ENCODE measurements around the gene DCLK1. TPM values are rescaled to one million over a fixed set of nuclear protein-coding genes. Genes with fewer than 3 reads are reported as not detected.

The DCLK1 gene
- total RNA-seq, 1 donor from 2014 or later = 36.1 TPM

DNA sequence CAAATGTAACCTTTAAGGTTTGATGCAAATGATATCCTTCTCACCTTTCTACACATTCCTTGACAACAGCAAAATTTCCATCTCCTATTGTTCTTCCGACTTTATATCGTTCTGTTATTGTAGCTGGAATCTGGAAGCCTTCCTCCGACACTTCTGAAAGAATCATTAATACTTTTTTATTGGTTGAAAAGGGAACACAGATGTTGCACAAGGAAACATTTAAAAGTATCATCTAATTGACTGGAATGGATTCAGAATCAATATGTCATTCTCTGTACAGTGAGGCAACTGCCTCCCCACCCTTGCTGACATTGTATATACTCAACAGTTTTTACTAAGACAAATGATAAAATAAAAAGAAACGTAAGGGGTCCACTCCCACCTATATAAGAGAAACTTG, 295.2 kb downstream of the DCLK1 start:
- H3K27me3 ChIP-seq = no peaks in the 10 kb centered on the region
- H3K36me3 ChIP-seq = no peaks in the 10 kb centered on the region
- H3K9me3 ChIP-seq = no peaks in the 10 kb centered on the region
- peak overlapping the region; percentile 20 for H3K27ac ChIP-seq
- intact Hi-C loops (cut with DNase I) = no loop called here
- H3K4me3 ChIP-seq = no peak overlapping the region
- no peak for DNase-seq (ENCODE audit: extremely low spot score in 2 of 2)
- TF ChIP-seq POLR2A (IDR thresholded peaks at IDR 0.05) (no peak), POLR2AphosphoS5 (IDR thresholded peaks at IDR 0.05; ENCODE audit: insufficient read depth in 1 of 2, low read depth in 1 of 2) (no peak)
- TF ChIP-seq, protein P1, sequence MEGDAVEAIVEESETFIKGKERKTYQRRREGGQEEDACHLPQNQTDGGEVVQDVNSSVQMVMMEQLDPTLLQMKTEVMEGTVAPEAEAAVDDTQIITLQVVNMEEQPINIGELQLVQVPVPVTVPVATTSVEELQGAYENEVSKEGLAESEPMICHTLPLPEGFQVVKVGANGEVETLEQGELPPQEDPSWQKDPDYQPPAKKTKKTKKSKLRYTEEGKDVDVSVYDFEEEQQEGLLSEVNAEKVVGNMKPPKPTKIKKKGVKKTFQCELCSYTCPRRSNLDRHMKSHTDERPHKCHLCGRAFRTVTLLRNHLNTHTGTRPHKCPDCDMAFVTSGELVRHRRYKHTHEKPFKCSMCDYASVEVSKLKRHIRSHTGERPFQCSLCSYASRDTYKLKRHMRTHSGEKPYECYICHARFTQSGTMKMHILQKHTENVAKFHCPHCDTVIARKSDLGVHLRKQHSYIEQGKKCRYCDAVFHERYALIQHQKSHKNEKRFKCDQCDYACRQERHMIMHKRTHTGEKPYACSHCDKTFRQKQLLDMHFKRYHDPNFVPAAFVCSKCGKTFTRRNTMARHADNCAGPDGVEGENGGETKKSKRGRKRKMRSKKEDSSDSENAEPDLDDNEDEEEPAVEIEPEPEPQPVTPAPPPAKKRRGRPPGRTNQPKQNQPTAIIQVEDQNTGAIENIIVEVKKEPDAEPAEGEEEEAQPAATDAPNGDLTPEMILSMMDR (IDR thresholded peaks at IDR 0.05) = no peak
- no peaks in the 10 kb centered on the region for H3K4me1 ChIP-seq

DNA sequence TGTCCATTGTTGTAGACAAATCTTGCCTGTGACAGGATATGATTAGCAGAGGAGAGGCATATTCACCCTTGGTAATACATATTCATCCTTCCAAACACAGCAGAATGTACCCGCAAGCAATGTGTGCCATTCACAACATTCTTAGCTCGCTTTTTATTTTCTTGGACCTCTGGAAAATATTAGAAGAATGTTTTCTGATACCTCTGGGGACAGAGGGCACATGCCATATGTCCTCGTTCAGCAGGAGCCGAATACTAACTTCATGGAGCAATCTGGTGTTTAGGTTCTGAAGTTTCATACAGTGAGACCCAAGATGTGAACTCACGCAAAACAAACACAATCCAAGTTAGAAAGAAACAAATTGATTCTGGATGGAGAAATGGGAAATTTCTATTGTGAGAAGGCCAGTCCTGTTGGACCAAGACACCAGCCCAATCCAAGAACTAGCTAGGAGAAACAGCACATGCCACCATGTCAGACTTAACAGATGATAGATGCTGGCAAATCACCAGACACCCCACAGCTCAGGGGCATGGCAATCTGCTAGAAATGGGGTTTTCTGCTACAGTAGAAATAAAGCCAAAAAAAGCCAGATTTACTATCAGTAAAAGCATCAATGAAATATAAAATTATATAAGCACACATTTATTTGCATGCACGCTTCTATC, 297.4 kb downstream of the DCLK1 start:
- Histone ChIP-seq H3K9me3 (no peaks in the 10 kb centered on the region), H3K27me3 (no peaks in the 10 kb centered on the region), H3K36me3 (no peaks in the 10 kb centered on the region), H3K27ac (no peak overlapping the region), H3K4me1 (no peaks in the 10 kb centered on the region), H3K4me3 (no peak overlapping the region)
- intact Hi-C loops (cut with DNase I) = no loop called here
- TF ChIP-seq, protein P1 (IDR thresholded peaks at IDR 0.05) = no peak
- TF ChIP-seq POLR2AphosphoS5 (IDR thresholded peaks at IDR 0.05; ENCODE audit: insufficient read depth in 1 of 2, low read depth in 1 of 2) (no peak), POLR2A (IDR thresholded peaks at IDR 0.05) (no peak)
- no peak for DNase-seq (ENCODE audit: extremely low spot score in 2 of 2)

DNA sequence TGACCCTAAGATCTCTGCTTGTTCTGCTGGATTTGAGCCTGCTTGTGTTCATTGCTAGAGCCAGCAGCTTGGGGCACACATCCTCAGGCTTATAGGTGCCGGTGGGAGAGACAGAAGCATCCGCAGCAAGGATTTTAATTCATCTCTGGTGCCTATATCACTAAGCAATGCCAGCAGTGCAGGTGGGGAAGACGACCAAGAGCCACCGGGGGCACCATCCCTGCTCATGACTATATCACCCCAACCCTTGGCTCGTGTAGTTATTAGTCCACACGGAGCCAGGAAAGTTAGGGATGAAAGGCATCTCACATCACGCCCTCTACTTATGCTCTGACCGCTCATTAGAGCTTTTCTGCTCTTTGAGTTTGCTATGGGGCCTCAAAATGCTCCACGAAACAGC, 298.2 kb downstream of the DCLK1 start:
- Histone ChIP-seq H3K27me3 (no peaks in the 10 kb centered on the region), H3K36me3 (no peaks in the 10 kb centered on the region), H3K4me1 (no peaks in the 10 kb centered on the region), H3K27ac (no peak overlapping the region), H3K9me3 (no peaks in the 10 kb centered on the region), H3K4me3 (no peak overlapping the region)
- intact Hi-C loops (cut with DNase I) = no loop called here
- TF ChIP-seq, protein P1 (IDR thresholded peaks at IDR 0.05) = no peak
- TF ChIP-seq POLR2AphosphoS5 (IDR thresholded peaks at IDR 0.05; ENCODE audit: insufficient read depth in 1 of 2, low read depth in 1 of 2) (no peak), POLR2A (IDR thresholded peaks at IDR 0.05) (no peak)
- DNase-seq (ENCODE audit: extremely low spot score in 2 of 2) = no peak

DNA sequence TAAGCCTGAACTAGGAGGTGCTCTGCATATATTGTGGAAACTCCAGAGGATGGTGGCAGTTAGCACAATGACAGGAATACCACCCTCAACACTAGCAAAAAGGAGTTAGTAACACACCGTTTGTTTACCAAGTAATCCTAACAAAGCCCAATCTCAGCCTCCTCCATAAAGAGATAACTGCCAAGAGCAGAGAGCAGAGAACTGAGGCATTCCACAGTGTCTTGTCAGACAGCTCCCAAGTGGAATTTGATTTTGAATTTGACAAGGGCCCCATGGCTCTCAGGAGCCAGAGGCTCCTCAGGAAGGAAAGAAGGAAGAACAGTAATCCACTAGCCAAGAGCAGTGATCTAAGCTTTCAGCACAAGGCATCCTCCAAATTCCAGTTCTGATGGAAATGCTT, 298.6 kb downstream of the DCLK1 start:
- Histone ChIP-seq H3K27me3 (no peaks in the 10 kb centered on the region), H3K4me1 (no peaks in the 10 kb centered on the region), H3K9me3 (no peaks in the 10 kb centered on the region), H3K36me3 (no peaks in the 10 kb centered on the region), H3K27ac (no peak overlapping the region), H3K4me3 (no peak overlapping the region)
- TF ChIP-seq POLR2AphosphoS5 (IDR thresholded peaks at IDR 0.05; ENCODE audit: insufficient read depth in 1 of 2, low read depth in 1 of 2) = no peak
- no peak for DNase-seq (ENCODE audit: extremely low spot score in 2 of 2)
- intact Hi-C loops (cut with DNase I) = no loop called here

DNA sequence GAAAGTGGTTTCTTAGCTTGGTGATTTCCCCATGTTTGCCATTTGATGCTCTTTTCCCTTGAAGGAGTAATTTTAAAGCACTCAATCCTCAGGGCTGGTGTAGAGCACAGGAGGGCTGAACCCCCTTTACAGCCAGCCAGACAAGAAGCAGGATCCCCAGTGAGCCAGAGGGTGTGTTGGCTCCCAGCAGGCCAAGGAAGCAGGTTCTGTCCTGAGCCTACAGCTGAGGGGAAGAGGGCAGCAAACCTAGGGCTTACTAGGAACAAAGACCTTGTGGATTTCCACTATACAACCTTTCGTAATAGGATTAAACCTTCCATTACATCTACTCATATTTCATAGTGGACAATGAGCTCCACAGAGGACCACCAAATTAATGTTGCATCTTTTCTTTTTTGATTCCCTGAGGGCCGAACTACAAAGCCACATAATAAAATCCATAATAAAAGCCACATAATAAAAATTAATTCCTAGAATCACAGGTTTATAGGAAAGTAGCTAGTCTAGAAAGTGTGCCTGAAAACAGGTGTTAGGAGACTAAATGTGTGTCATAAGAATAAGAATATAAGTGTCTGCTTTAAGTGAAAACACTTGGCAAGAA, 300.2 kb downstream of the DCLK1 start:
- DNase-seq (ENCODE audit: extremely low spot score in 2 of 2) = no peak
- H3K27ac ChIP-seq = no peak overlapping the region
- no peaks in the 10 kb centered on the region for H3K9me3 ChIP-seq
- TF ChIP-seq, protein P1 (IDR thresholded peaks at IDR 0.05) = no peak
- TF ChIP-seq POLR2AphosphoS5 (IDR thresholded peaks at IDR 0.05; ENCODE audit: insufficient read depth in 1 of 2, low read depth in 1 of 2) = no peak
- TF ChIP-seq POLR2A (IDR thresholded peaks at IDR 0.05) = no peak
- no peaks in the 10 kb centered on the region for H3K36me3 ChIP-seq
- H3K4me1 ChIP-seq = no peaks in the 10 kb centered on the region
- intact Hi-C loops (cut with DNase I) = no loop called here
- no peaks in the 10 kb centered on the region for H3K27me3 ChIP-seq
- H3K4me3 ChIP-seq = no peak overlapping the region

Measured in vagina (tissue), 2 donors.